ENCODE measurements around the gene FRMPD3.

DNA sequence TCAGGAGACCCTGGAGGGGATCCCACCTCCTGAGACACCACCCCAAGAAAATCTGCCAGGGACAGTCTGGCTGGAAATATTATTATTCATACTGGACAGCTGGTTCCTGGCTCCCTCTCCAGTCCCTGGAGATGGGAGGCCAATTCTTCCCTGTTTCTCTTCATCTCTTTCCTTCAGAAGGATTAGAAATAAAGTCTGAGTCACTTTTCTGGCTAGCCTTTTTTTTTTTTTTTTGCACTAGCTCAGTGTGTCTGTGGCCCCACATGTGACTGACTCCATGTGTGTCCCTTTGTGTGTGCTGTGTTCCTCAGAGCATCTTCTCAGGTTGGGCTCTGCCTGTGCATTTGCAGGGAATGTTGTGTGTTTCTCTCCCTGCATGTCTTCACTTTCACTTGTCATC, 1.8 kb upstream of the FRMPD3 start:
- TF ChIP-seq, protein P1, sequence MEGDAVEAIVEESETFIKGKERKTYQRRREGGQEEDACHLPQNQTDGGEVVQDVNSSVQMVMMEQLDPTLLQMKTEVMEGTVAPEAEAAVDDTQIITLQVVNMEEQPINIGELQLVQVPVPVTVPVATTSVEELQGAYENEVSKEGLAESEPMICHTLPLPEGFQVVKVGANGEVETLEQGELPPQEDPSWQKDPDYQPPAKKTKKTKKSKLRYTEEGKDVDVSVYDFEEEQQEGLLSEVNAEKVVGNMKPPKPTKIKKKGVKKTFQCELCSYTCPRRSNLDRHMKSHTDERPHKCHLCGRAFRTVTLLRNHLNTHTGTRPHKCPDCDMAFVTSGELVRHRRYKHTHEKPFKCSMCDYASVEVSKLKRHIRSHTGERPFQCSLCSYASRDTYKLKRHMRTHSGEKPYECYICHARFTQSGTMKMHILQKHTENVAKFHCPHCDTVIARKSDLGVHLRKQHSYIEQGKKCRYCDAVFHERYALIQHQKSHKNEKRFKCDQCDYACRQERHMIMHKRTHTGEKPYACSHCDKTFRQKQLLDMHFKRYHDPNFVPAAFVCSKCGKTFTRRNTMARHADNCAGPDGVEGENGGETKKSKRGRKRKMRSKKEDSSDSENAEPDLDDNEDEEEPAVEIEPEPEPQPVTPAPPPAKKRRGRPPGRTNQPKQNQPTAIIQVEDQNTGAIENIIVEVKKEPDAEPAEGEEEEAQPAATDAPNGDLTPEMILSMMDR (IDR thresholded peaks at IDR 0.05): no peak
- no peak for TF ChIP-seq POLR2A (IDR thresholded peaks at IDR 0.05)

Data from testis (tissue), 2 donors.